Nephron (organoid): ENCODE measurements around the gene ZNF574.
A peak's percentile ranks its signal among the peaks of the same experiment; 100 is the strongest.
"Not testable (repeated sequence)": the region's sequence is repeated elsewhere in the genome, so short reads cannot be mapped to it uniquely, and the experiment has no call there.

Experiments
- H3K27ac Mint-ChIP-seq, 3 experiments: 2 replicates each; pipeline ENCODE4 v1.8.0; 2020; ENCODE audit warnings: mixed read lengths in 3 of 3, mild to moderate bottlenecking in 2 of 3, moderate library complexity in 1 of 3
- H3K27me3 Mint-ChIP-seq: 2 replicates; pipeline ENCODE4 v1.8.0; 2021; ENCODE audit warnings: low read depth, mild to moderate bottlenecking, moderate library complexity, mixed read lengths
- H3K36me3 Mint-ChIP-seq: 2 replicates; pipeline ENCODE4 v1.8.0; 2020; ENCODE audit warnings: low read depth, mixed read lengths
- H3K4me1 Mint-ChIP-seq: 2 replicates; pipeline ENCODE4 v1.8.0; 2020; ENCODE audit warnings: mixed read lengths
- H3K4me3 Mint-ChIP-seq, 3 experiments: 2 replicates each; pipeline ENCODE4 v1.8.0; 2020; ENCODE audit warnings: mild to moderate bottlenecking in 3 of 3, mixed read lengths in 3 of 3, moderate library complexity in 2 of 3
- H3K9me3 Mint-ChIP-seq: 2 replicates; pipeline ENCODE4 v1.8.0; 2020; ENCODE audit warnings: mixed read lengths
- CTCF ChIP-seq, 3 experiments: fragments of 200-600 bp; sonication (generic); IDR thresholded peaks; one replicate each; pipeline ENCODE4 v1.5.0; 2021; ENCODE audit warnings: antibody characterized with exemption in 3 of 3; ENCODE audit not compliant: unreplicated experiment in 3 of 3

The ZNF574 gene

GRCh38 chr19:42033413-42033812 lies 42.6 kb upstream of the ZNF574 start:
- Mint-ChIP-seq H3K27ac (no peak overlapping the region), H3K9me3 (no peaks in the 10 kb centered on the region), H3K27me3 (peaks cover 1% of the 10 kb centered on the region), H3K4me1 (peaks cover 22% of the 10 kb centered on the region), H3K36me3 (no peaks in the 10 kb centered on the region), H3K4me3 (no peak overlapping the region)
- no peak for TF ChIP-seq CTCF (IDR thresholded peaks at IDR 0.05; ENCODE audit: unreplicated experiment in 3 of 3)

GRCh38 chr19:42034640-42035391 lies 41.1 kb upstream of the ZNF574 start:
- not testable (repeated sequence) for H3K27me3 Mint-ChIP-seq, H3K9me3 Mint-ChIP-seq, H3K36me3 Mint-ChIP-seq, H3K4me3 Mint-ChIP-seq
- peak; percentile 68 to 75 (median 70) for TF ChIP-seq CTCF (IDR thresholded peaks at IDR 0.05; ENCODE audit: unreplicated experiment in 3 of 3)
- peak overlapping the region in 2 of 3 experiments; percentile 6 to 40 for H3K27ac Mint-ChIP-seq
- H3K4me1 Mint-ChIP-seq: peaks cover 22% of the 10 kb centered on the region

GRCh38 chr19:42037649-42038048 lies 38.3 kb upstream of the ZNF574 start:
- H3K4me3 Mint-ChIP-seq: no peak overlapping the region
- H3K27me3 Mint-ChIP-seq: no peaks in the 10 kb centered on the region
- no peaks in the 10 kb centered on the region for H3K36me3 Mint-ChIP-seq
- H3K27ac Mint-ChIP-seq: no peak overlapping the region
- H3K4me1 Mint-ChIP-seq: peaks cover 8% of the 10 kb centered on the region
- TF ChIP-seq CTCF (IDR thresholded peaks at IDR 0.05; ENCODE audit: unreplicated experiment in 3 of 3): no peak
- H3K9me3 Mint-ChIP-seq: no peaks in the 10 kb centered on the region

GRCh38 chr19:42038666-42039065 lies 37.3 kb upstream of the ZNF574 start:
- TF ChIP-seq CTCF (IDR thresholded peaks at IDR 0.05; ENCODE audit: unreplicated experiment in 3 of 3): no peak
- Mint-ChIP-seq H3K36me3 (no peaks in the 10 kb centered on the region), H3K27me3 (no peaks in the 10 kb centered on the region), H3K4me1 (peaks cover 6% of the 10 kb centered on the region), H3K27ac (no peak overlapping the region), H3K4me3 (no peak overlapping the region), H3K9me3 (no peaks in the 10 kb centered on the region)

- Mint-ChIP-seq H3K9me3 (no peaks in the 10 kb centered on the region), H3K4me1 (no peaks in the 10 kb centered on the region), H3K4me3 (no peak overlapping the region), H3K27me3 (no peaks in the 10 kb centered on the region), H3K36me3 (no peaks in the 10 kb centered on the region), H3K27ac (no peak overlapping the region)
- TF ChIP-seq CTCF (IDR thresholded peaks at IDR 0.05; ENCODE audit: unreplicated experiment in 3 of 3): no peak
Observed at GRCh38 chr19:42040031-42040430, 35.9 kb upstream of the ZNF574 start.

GRCh38 chr19:42040491-42040890 lies 35.5 kb upstream of the ZNF574 start:
- not testable (repeated sequence) for H3K4me3 Mint-ChIP-seq, H3K4me1 Mint-ChIP-seq, H3K9me3 Mint-ChIP-seq, H3K27me3 Mint-ChIP-seq, H3K36me3 Mint-ChIP-seq, H3K27ac Mint-ChIP-seq
